IPS-18c (cell line): ENCODE measurements around the gene ZNF845.
"Not testable (repeated sequence)": the region's sequence is repeated elsewhere in the genome, so short reads cannot be mapped to it uniquely, and the experiment has no call there.

Source experiments
- H3K4me3 ChIP-seq: 2 replicates; pipeline ENCODE4 v1.7.0; 2013; ENCODE audit warnings: low read depth, mild to moderate bottlenecking, low read length, moderate library complexity; ENCODE audit not compliant: insufficient read depth
- H3K9me3 ChIP-seq: one replicate; pipeline ENCODE4 v1.6.1; 2013; ENCODE audit warnings: mild to moderate bottlenecking, low read length, moderate library complexity; ENCODE audit not compliant: control insufficient read depth, insufficient read depth

Gene ZNF845

DNA sequence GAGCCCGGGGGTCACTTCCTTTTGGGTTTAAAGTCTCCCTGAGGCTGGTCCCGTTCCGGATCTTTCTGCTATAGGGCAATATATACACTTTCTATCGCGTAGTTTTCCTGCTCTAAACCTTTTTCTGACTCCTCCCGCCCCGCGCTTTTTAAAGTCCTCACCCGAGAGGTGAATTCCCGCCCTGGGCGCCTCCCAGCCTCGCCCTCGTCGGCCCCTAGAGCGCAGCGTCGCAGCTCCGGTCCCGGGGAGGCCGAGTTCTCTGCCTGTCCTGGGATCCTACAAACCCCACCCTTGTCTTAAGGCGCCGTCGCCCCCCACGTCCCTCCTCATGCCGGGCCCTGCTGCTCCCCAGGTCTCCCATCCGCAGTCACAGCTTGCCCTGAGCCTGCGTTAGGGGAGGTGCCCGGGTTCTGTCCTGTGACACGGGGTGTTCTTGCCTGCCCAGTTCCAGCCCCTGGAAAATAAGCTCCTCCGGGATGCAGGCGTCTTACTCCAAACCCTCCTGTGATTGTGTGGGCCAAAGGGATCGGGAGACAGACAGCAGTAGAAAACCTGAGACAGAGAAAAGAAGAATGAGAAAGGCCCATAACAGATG is 32.4 kb downstream of the ZNF845 start:
- H3K4me3 ChIP-seq = peak overlapping the region; percentile 55
- no peaks in the 10 kb centered on the region for H3K9me3 ChIP-seq

DNA sequence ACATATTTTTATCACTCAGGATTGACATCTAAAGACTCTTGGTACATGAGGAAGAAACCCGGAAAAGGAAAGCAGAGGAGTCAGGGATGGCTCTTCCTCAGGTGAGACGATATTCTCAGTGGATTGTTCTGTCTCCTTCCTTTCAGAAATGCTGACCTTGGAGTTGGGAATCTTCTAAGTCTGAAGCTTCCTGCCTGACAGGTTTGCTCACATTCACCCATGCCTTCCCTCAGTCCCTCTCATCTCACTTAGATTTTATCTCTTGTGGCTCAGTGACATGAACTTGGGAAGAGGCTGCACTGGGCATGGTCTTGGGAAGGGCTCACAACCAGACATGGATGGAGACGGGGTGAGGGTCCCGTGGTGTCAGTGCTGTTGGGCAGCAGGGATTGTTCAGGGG is 38.6 kb downstream of the ZNF845 start:
- Histone ChIP-seq H3K9me3 (no peaks in the 10 kb centered on the region), H3K4me3 (no peak overlapping the region)

DNA sequence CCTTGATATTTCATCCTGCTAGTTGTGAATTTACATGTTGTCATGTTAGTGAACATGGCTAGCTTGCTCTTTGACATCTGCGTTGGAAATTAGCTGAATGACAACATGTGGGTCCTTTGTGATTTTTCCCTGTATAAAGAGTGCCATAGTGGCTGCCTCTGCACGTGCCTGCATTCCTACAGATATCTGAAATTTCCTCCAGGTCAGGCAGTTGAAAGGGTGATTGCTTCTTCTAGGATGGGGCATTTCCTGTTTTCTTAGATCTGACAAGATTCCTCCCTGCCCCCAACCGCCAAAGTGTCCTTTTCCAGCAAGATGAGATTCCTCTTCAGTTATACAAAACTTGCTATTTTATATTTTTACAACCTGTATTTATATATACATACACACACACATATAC is 40.7 kb downstream of the ZNF845 start:
- H3K9me3 ChIP-seq = no peaks in the 10 kb centered on the region
- no peak overlapping the region for H3K4me3 ChIP-seq

DNA sequence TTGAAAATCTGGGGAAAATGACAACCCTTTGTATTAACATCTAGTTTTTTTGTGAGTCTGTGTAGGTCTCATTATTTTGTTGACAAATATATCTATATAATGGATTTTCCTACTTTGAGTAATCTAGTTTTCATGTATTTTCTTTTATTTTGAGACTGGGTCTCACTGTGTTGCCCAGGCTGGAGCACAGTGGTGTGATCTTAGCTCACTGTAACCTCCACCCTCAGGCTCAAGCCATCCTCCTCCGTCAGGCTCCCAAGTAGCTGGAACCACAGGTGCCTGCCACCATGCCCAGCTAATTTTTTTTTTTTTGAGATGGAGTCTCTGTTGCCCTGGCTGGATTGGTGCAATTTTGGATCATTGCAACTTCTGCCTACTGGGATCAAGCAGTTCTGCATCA is 41.2 kb downstream of the ZNF845 start:
- Histone ChIP-seq H3K9me3 (no peaks in the 10 kb centered on the region), H3K4me3 (no peak overlapping the region)

DNA sequence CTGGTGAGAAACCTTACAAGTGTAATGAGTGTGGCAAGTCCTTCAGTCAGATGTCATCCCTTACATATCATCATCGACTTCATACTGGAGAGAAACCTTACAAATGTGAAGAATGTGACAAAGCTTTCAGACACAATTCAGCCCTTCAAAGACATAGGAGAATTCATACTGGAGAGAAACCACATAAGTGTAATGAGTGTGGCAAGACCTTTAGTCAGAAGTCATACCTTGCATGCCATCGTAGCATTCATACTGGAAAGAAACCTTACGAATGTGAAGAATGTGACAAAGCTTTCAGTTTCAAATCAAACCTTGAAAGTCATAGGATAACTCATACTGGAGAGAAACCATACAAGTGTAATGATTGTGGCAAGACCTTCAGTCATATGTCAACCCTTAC is 47.8 kb downstream of the ZNF845 start:
- Histone ChIP-seq H3K9me3 (peaks cover 7% of the 10 kb centered on the region), H3K4me3 (no peak overlapping the region)

DNA sequence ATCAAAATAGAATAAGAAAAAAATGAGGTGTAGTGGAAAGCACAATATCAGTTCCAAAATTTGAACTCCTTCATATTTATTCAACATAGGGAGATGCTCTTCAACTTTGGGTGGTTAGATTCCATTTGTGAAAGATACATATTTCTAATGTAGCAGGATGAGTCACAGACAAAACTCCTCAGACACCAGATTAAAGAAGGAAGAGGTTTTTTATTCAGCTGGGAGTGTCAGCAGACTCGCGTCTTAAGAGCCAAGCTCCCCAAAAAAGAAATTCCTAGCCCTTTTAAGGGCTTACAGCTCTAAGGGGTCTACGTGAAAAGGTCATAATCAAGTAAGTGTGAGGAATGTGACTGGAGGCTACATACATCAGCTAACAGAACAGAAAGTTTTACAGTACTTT is 54.6 kb downstream of the ZNF845 start:
- H3K4me3 ChIP-seq = no peak overlapping the region
- peaks cover 7% of the 10 kb centered on the region for H3K9me3 ChIP-seq

DNA sequence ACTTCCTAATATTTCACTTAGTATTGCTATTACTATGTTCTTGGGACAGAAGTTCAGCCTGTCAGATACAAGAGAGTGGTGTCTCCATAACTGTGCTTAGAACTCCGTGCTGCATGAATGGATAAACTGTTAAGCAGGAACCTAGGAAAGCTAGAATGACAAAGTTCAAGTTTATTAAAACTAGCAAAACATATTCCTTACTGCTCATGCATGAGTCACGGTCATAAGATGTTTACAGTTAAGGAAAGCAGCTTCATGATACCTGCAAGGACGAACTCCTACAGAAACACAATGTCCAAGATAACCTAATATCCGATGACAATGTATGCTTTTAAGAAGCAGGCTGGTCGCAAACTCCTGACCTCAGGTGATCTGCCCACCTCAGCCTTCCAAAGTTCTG is 55.4 kb downstream of the ZNF845 start:
- Histone ChIP-seq H3K9me3 (peaks cover 7% of the 10 kb centered on the region), H3K4me3 (no peak overlapping the region)

DNA sequence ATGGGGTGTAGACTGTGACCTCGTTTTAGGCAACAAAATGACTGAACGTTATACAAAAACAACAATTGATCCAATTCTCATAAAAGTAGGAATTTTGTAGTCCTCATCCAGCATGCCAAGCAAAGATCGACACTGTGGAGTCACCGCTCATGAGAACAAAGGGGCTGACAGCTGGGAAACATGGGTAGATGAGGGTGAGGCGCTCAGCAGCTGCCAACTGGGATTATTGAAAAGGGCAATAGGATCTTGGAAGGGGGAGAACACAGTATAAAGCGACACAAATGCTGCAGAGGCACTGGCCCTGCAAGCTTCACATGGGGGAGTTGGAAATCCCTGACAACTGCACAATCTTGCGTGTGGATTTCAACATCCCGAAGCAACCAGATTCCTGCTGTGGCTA is 56.0 kb downstream of the ZNF845 start:
- H3K4me3 ChIP-seq = peak overlapping the region; percentile 36; the same call in 1 of the 2 replicates
- H3K9me3 ChIP-seq = peaks cover 5% of the 10 kb centered on the region

DNA sequence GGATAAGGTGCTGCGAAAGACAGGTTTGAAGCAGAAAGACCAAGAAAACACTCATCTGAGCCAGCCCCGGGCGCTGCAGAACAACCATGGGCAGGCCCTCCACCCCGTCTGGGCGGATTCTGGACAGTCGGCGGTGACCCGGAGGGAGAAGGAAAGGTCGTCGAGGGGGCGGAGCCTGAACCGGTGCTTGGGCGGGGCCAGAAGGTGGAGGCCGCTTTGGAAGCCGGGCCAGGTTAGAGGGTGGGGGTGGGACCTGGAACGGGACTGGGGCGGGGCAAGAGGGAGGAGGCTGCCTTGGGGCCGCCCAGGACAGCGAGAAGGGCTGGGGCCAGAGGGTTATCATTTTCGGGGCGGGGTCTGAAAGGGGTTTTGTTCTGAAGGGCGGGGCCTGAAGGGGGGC is 56.4 kb downstream of the ZNF845 start:
- Histone ChIP-seq H3K9me3 (peaks cover 5% of the 10 kb centered on the region), H3K4me3 (peak overlapping the region; percentile 36; the same call in 1 of the 2 replicates)

DNA sequence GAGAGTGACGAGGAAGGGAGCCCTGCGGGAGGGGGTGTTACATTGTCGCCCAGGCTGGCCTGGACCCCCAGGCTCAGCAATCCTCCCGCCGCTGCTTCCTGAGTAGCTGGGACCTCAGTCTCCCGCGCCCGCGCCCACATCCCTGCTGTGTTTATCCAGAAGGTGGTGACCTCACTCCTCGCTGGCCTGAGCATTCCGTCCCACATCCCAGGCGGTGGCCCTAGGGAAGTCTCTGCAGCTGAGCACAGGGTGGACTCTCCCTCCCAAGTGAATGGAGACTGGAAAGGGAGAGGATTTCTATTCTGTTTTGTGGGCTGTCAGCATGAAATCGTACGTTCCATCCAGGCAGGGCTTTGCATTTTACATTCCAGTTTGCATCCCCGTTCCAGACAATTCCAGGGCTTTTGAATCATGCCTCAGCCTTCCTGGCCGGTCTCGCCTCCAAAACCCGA is 61.0 kb downstream of the ZNF845 start:
- H3K4me3 ChIP-seq = peak overlapping the region; percentile 89; the same call in 1 of the 2 replicates

DNA sequence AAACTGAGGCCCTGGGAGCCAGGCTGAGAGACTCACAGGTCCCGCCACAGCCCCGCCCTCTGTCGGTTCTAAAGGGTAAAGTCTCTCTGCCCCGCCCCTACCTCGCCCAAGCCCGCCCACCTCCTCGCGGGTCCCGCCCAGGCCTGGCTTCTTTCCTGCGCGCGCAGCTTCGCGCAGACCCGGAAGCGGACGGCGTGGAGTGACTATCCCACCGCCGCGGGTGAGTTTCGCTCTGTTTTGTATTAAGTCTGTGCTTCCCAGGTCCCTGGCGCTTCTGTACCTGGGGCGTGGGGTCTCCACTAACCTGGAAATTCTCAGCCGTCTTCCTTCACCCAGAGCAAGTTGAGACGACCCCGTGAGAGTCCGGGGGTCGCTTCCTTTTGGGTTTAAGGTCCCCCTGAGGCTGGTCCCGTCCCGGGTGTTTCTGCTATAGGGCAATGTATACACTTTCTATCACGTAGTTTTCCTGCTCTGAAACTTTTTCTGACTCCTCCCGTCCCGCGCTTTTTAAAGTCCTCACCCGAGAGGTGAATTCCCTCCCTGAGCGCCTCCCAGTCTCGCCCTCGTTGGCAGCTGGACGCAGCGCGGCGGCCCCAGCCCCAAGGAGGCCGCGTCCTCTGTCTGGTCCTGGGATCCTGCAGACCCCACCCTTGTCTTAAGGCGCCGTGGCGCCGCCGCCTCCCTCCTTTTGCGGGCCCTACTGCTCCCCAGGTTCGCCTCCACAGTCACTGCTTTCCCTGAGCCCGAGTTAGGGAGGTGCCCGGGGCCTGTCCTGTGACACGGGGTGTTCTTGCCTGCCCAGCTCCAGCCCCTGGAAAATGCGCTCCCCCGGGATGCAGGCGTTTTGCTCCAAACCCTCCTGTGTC is 61.7 kb downstream of the ZNF845 start, which contains the start of gene ZNF765:
Gene ZNF765 (plus strand): TSS at position 176 of the 866 bp plus-strand sequence. CDS start 2,867 bp downstream, outside the sequence.
- Histone ChIP-seq H3K9me3 (no peaks in the 10 kb centered on the region), H3K4me3 (peak within 1 kb of the TSS; percentile 89)

More for the DNA sequence above, 61.0 kb downstream of the ZNF845 start:
- no peaks in the 10 kb centered on the region for H3K9me3 ChIP-seq

DNA sequence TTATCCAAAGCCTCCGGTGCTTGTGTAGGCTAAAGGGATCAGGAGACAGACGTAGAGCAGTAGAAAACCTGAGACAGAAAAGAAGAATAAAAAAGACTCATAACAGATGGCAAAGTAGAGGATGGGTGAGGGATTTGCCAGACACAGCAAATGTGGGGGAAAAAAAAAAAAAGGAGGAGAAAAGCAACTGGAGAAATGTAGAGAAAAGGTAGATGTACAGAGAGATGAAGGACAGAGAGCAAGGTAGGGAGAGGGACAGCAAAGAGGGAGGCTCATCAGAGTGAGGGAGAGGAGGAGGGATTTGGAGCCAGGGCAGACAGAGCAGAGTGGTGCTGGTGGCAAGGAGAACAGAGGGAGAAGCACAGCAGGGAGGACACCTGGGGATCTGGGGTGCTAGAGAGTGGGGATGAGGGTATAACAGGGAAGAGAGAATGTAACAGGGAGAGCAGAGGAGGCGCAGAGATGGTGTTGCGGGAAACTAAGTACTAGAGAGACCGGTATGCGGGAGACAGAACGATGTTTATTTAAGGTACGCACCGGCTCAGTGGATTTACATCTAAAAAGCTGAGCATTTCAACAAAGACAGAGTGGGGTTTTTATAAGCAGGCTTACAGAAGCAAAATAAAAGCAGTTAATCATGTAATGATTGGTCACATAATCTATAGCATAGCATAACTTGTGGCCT is 62.4 kb downstream of the ZNF845 start:
- H3K9me3 ChIP-seq = not testable (repeated sequence)
- H3K4me3 ChIP-seq = peak overlapping the region; percentile 89

DNA sequence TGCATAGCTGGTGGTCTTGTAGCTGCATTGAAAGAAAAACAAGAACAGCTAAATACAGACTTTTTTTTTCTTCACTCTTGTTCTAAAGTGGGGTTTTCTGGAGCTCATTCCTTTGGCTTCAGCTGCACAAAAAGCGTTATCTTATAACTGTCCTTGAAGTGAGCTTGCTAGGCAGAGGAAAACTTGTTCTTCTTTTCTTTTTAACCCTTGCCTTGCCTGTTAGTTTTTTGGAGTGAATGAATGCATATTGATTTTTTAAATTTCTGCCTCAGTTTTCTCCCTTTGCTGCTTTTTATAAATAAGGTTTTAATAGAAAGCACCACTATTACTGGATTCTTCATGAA is 62.9 kb downstream of the ZNF845 start:
- Histone ChIP-seq H3K4me3 (peak overlapping the region; percentile 28; the same call in 1 of the 2 replicates), H3K9me3 (no peaks in the 10 kb centered on the region)

DNA sequence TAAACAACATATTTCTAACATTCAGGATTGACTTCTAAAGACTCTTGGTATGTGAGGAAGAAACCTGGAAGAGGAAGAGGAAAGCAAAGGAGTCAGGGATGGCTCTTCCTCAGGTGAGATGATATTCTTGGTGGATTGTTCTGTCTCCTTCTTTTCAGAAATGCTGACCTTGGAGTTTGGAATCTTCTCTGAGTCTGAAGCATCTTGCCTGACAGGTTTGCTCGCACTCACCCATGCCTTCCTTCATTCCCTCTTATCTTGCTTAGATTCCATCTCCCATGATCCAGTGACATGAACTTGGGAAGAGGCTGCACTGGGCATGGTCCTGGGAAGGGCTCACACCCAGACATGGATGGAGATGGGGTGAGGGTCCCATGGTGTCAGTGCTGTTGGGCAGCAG is 64.4 kb downstream of the ZNF845 start:
- H3K9me3 ChIP-seq, H3K4me3 ChIP-seq: not testable (repeated sequence)
